ENCODE data around the gene RABL2A. TPM values are rescaled to one million over a fixed set of nuclear protein-coding genes. Genes with fewer than 3 reads are reported as not detected.
"Not testable (repeated sequence)": the region's sequence is repeated elsewhere in the genome, so short reads cannot be mapped to it uniquely, and the experiment has no call there.

The RABL2A gene
- total RNA-seq, 4 donors from 2014 or later, result 1.2 to 5.2 (median 2.7) TPM

DNA sequence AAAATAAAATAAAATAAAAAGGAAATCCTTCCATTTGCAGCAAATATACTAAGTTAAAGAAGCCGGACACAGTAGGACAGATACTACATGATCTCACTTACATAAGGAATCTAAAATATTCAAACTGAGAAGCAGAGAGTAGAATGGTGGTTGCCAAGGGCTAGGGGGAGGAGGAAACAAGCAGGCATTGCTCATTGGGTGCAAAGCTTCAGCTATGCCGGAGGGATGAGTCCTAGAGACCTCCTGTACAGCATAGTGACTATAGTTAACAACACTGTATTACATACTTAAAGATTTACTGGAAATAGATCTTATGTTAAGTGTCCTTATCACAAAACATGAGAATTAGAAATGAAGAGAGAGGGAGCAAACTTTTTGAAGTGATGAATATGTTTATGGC, 19.2 kb downstream of the RABL2A start:
- H3K4me1 ChIP-seq; H3K27ac ChIP-seq; DNase-seq; H3K36me3 ChIP-seq; H3K9me3 ChIP-seq; intact Hi-C loops (cut with DNase I; ENCODE audit: low total_unique reads); ATAC-seq; in situ Hi-C loops (cut with MboI; ENCODE audit: low sequenced_read_pairs in 4 of 4); H3K27me3 ChIP-seq; H3K4me3 ChIP-seq: not testable (repeated sequence)

DNA sequence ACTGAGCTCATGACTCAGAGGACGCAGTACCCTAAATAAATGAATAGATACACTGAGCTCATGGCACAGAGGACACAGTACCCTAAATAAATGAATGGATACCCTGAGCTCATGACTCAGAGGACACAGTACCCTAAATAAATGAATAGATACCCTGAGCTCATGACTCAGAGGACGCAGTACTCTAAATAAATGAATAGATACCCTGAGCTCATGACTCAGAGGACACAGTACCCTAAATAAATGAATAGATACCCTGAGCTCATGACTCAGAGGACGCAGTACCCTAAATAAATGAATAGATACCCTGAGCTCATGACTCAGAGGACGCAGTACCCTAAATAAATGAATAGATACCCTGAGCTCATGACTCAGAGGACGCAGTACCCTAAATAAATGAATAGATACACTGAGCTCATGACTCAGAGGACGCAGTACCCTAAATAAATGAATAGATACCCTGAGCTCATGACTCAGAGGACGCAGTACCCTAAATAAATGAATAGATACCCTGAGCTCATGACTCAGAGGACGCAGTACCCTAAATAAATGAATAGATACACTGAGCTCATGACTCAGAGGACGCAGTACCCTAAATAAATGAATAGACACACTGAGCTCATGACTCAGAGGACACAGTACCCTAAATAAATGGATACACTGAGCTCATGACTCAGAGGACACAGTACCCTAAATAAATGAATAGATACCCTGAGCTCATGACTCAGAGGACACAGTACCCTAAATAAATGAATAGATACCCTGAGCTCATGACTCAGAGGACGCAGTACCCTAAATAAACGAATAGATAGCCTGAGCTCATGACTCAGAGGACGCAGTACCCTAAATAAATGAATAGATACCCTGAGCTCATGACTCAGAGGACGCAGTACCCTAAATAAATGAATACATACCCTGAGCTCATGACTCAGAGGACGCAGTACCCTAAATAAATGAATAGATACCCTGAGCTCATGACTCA, 24.1 kb downstream of the RABL2A start:
- H3K9me3 ChIP-seq; H3K27ac ChIP-seq; H3K27me3 ChIP-seq; DNase-seq; in situ Hi-C loops (cut with MboI; ENCODE audit: low sequenced_read_pairs in 4 of 4); ATAC-seq; H3K36me3 ChIP-seq; H3K4me1 ChIP-seq; intact Hi-C loops (cut with DNase I; ENCODE audit: low total_unique reads); H3K4me3 ChIP-seq: not testable (repeated sequence)

DNA sequence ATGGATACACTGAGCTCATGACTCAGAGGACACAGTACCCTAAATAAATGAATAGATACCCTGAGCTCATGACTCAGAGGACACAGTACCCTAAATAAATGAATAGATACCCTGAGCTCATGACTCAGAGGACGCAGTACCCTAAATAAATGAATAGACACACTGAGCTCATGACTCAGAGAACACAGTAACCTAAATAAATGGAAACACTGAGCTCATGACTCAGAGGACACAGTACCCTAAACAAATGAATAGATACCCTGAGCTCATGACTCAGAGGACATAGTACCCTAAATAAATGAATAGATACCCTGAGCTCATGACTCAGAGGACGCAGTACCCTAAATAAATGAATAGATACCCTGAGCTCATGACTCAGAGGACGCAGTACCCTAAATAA, 25.5 kb downstream of the RABL2A start:
- H3K27me3 ChIP-seq; ATAC-seq; DNase-seq; in situ Hi-C loops (cut with MboI; ENCODE audit: low sequenced_read_pairs in 4 of 4); H3K4me1 ChIP-seq; H3K36me3 ChIP-seq; H3K4me3 ChIP-seq; H3K27ac ChIP-seq; intact Hi-C loops (cut with DNase I; ENCODE audit: low total_unique reads); H3K9me3 ChIP-seq: not testable (repeated sequence)

DNA sequence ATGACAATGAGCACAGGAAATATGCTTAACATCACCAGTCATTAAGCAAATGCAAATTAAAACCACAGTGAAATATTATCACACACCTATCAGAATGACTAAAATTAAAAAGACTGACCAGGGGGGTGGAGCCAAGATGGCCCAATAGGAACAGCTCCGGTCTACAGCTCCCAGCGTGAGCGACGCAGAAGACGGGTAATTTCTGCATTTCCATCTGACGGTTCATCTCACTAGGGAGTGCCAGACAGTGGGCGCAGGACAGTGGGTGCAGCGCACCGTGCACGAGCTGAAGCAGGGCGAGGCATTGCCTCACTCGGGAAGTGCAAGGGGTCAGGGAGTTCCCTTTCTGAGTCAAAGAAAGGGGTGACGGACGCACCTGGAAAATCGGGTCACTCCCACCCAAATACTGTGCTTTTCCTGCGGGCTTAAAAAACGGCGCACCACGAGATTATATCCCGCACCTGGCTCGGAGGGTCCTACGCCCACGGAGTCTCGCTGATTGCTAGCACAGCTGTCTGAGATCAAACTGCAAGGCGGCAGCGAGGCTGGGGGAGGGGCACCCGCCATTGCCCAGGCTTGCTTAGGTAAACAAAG, 29.1 kb downstream of the RABL2A start:
- H3K4me1 ChIP-seq; H3K36me3 ChIP-seq; H3K9me3 ChIP-seq; H3K27me3 ChIP-seq; ATAC-seq; in situ Hi-C loops (cut with MboI; ENCODE audit: low sequenced_read_pairs in 4 of 4); H3K4me3 ChIP-seq; H3K27ac ChIP-seq; DNase-seq; intact Hi-C loops (cut with DNase I; ENCODE audit: low total_unique reads): not testable (repeated sequence)

DNA sequence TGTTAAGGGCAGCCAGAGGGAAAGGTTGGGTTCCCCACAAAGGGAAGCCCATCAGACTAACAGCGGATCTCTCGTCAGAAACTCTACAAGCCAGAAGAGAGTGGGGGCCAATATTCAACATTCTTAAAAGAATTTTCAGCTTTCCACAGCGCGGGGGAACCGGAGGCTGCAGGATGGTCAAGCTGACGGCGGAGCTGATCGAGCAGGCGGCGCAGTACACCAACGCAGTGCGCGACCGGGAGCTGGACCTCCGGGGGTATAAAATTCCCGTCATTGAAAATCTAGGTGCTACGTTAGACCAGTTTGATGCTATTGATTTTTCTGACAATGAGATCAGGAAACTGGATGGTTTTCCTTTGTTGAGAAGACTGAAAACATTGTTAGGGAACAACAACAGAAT, 30.7 kb downstream of the RABL2A start:
- in situ Hi-C loops (cut with MboI; ENCODE audit: low sequenced_read_pairs in 4 of 4); intact Hi-C loops (cut with DNase I; ENCODE audit: low total_unique reads); DNase-seq; H3K4me3 ChIP-seq; H3K9me3 ChIP-seq; H3K27me3 ChIP-seq; H3K27ac ChIP-seq; ATAC-seq; H3K4me1 ChIP-seq; H3K36me3 ChIP-seq: not testable (repeated sequence)

DNA sequence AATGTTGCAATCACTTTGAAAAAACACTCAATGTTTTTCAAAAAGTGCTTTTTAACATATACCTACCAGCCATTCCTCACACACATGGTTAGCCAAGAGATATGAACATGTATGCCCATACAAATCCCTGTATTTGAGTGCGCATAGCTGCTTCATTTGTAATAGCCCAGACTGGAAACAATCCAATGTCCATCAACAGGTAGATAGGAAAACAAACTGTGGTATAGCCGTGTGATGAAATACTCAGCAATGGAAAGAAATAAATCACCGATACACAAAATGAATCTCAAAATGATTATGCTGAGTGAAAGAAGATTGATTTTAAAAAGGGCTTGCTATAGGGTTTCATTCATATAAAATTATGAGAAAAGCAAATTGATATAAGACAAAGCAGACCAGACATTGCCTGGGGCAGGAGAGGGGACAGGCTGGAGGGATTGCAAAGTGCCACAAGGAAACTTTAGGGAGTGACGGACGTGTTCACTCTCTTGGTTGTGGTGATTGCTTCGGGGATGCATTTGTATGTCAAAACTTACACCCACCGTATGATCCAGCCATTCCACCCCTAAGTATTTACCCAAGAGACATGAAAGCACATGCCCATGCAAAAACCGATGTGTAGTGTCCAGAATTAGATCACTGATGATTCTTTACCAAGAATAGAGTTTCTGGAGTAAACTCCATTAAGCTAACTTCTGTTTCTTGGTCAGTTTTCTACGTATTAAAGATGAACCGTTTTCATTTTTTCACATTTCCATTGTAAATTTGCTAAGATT, 36.4 kb downstream of the RABL2A start:
- H3K36me3 ChIP-seq; in situ Hi-C loops (cut with MboI; ENCODE audit: low sequenced_read_pairs in 4 of 4); H3K27ac ChIP-seq; DNase-seq; H3K4me1 ChIP-seq; intact Hi-C loops (cut with DNase I; ENCODE audit: low total_unique reads); H3K27me3 ChIP-seq; ATAC-seq; H3K4me3 ChIP-seq; H3K9me3 ChIP-seq: not testable (repeated sequence)

DNA sequence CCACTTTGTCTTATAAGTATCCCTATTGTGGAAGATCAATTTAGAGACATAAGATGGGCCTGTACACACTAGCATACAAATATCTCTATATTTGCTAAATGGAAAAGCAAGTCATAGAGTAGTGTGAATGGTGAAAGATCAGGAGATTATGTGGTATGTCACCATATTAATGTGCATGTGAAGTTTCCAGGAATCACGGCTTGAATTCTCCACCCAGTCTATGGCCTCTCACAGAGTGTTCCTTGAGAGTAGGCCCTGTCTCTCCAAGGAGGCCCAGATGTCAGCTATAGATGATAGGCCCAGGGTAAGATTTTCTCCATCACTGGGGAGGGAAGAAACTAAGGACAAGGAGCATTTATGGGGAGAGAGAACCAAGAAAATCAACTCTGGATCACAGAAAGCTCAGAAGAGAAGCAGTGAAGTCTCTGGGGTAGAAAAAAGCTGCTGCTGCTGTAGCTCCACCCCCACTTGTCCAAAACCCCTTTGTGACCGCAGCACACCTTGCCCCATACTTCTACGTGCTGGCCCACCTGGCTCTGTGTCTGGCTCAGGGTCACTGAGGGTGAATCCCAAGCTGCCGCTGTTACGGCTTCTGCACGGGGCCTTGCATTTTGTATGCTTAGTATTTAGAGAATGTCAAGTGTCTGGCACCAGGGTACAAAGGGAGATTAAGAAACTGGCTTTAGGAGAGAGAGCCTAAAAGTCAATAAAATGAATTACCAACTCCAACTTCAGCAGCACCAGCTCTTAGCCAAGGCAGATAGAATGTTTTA, 37.9 kb downstream of the RABL2A start:
- DNase-seq; H3K4me3 ChIP-seq; H3K9me3 ChIP-seq; ATAC-seq; in situ Hi-C loops (cut with MboI; ENCODE audit: low sequenced_read_pairs in 4 of 4); H3K27ac ChIP-seq; H3K36me3 ChIP-seq; H3K27me3 ChIP-seq; H3K4me1 ChIP-seq; intact Hi-C loops (cut with DNase I; ENCODE audit: low total_unique reads): not testable (repeated sequence)

DNA sequence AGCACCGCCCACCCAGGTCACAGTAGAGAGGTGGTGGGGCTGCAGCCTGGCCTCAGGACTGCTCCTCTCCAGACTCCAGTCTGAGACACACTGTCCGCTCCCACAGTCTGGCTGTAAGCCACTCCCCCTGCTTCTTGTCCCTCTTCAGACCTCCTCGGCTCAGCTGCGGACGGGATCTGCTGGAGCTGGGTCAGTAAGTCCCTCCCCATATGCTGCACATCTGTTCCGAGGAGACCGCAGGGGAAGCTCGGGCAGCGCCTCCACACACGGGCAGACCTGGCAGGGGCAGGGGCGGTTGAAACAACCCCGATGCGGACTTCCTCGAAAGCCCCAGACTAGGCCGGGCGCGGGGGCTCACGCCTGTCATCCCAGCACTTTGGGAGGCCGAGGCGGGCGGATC, 41.9 kb downstream of the RABL2A start:
- not testable (repeated sequence) for ATAC-seq

More for the DNA sequence above, 41.9 kb downstream of the RABL2A start:
- H3K9me3 ChIP-seq; in situ Hi-C loops (cut with MboI; ENCODE audit: low sequenced_read_pairs in 4 of 4); H3K4me1 ChIP-seq; H3K4me3 ChIP-seq; H3K27me3 ChIP-seq; H3K36me3 ChIP-seq; intact Hi-C loops (cut with DNase I; ENCODE audit: low total_unique reads); H3K27ac ChIP-seq; DNase-seq: not testable (repeated sequence)

Measured in gastrocnemius medialis (tissue), 4 donors.